HG02973 (cell line): ENCODE measurements around the gene MUSK.

Source experiments
- ATAC-seq: cut with Tn5 transposase; IDR thresholded peaks from one replicate; pipeline ENCODE4 v1.9.1; 2021; ENCODE audit warnings: moderate library complexity; ENCODE audit not compliant: unreplicated experiment

The MUSK gene

GRCh38 chr9:110847671-110848070, 179.1 kb downstream of the MUSK start:
- ATAC-seq, result no peak

DNA sequence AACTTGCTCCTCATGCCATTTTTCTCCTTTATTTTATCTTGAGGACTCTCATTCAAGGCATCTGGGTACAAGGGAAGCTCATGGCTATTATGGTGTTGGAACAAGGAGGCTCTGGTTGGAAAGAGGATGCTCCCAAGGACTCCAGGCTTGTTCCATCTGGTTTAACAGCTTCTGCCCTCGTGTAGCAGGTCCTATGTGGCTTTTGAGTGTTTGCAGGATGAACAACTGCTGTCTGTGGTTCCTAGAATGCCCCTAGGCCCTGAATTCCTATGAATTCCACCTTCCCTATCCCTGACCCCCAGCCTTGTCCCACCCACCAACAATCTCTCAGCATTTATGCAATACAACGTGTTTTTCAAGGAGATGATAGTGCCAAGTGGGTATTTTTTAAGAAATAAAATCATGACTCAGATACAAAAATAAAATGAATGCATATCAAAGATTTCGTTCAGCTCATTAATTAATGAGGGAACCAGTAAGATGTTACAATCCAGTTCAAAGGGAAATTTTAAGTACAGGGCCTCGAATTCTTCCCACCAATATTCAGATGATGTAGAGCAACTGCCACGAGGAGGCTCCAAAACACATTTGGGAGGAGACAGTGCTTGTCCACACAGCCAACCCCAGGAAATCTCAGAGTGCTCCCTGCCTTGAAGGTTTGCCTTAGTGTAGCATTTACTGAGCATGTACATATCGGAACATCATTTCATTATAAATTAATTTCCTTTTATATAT, 182.0 kb downstream of the MUSK start:
- no peak for ATAC-seq
